Adrenal gland (tissue), 12 donors: ENCODE results near the gene SETD4. TPM values are rescaled to one million over a fixed set of nuclear protein-coding genes. Genes with fewer than 3 reads are reported as not detected.

ENCODE experiments used
- DNase-seq, 7 donors: peaks; one replicate each; pipeline ENCODE4 v3.0.0-alpha.2; 2019 to 2020
- H3K27ac ChIP-seq, 5 donors: fragments of 200-600 bp; sonication (generic) in 4 of 5; 1 replicate in 3 of 5; 2 replicates in 2 of 5; pipeline versions ENCODE4 v1.5.1 to v1.8.0; 2016 to 2020; ENCODE audit warnings: mild to moderate bottlenecking in 1 of 5
- H3K27me3 ChIP-seq: fragments of 200-600 bp; 2 replicates; pipeline ENCODE4 v1.8.0; 2021
- H3K36me3 ChIP-seq, 2 donors: fragments of 200-600 bp; replicated peaks in 1 of 2; 1 replicate in 1 of 2; 2 replicates in 1 of 2; pipeline versions ENCODE4 v1.5.1 to v1.8.0; 2018 to 2022
- H3K4me1 ChIP-seq, 2 donors: fragments of 200-600 bp; replicated peaks in 1 of 2; 1 replicate in 1 of 2; 2 replicates in 1 of 2; pipeline versions ENCODE4 v1.5.1 to v1.8.0; 2018 to 2021
- H3K4me3 ChIP-seq, 4 donors: fragments of 200-600 bp; sonication (generic) in 3 of 4; one replicate each; pipeline ENCODE4 v1.5.1; 2016 to 2018
- H3K9me3 ChIP-seq, 3 donors: fragments of 200-600 bp; sonication (generic) in 1 of 3; replicated peaks in 1 of 3; 1 replicate in 2 of 3; 2 replicates in 1 of 3; pipeline versions ENCODE4 v1.5.1 to v1.8.0; 2016 to 2021
- CTCF ChIP-seq, 6 experiments: fragments of 450-650 bp in 4 of 6; fragments of 200-600 bp in 2 of 6; sonication (generic) in 1 of 6; IDR thresholded peaks; 1 replicate in 5 of 6; 2 replicates in 1 of 6; pipeline versions ENCODE4 v1.5.1 to v1.8.0; 2016 to 2021; ENCODE audit warnings: antibody characterized with exemption in 6 of 6, mild to moderate bottlenecking in 2 of 6, moderate library complexity in 1 of 6
- POLR2A ChIP-seq, 2 donors: fragments of 450-650 bp; IDR thresholded peaks; one replicate each; pipeline ENCODE4 v1.6.1; 2017; ENCODE audit warnings: antibody characterized with exemption in 2 of 2, mild to moderate bottlenecking in 2 of 2, moderate library complexity in 1 of 2
- WGBS, 4 donors: extraction: QIAGEN DNeasy Blood & Tissue Kit in 2 of 4; methylation state at CpG; one replicate each; pipeline versions ENCODE4 v1.1.5 to v1.1.7; 2013 to 2017; 5-methylcytosine and 5-hydroxymethylcytosine counted together
- intact Hi-C, 2 donors: fragments of 100-400 bp; cut with DNase I; formaldehyde crosslinking; loops; one replicate each; pipeline versions ENCODE4 v1.14.1 to v1.15.0; 2022 to 2023
- polyA plus RNA-seq, 3 donors: library from polyadenylated mRNA; stranded (reverse); fragments of 200-250 nt in 2 of 3; fragments of 350-450 nt in 1 of 3; fragmentation: Illumina TruSeq in 1 of 3; extraction: RNeasy Lipid Tissue Mini Kit (QIAGEN cat#74804) in 1 of 3; gene quantifications; one replicate each; pipeline ENCODE4 v1.2.3, GENCODE V29; 2013 to 2014
- total RNA-seq, 9 donors: library from RNA; depleted of rRNA in 4 of 9; stranded (reverse); fragments of >200 nt in 4 of 9; fragments of 120-200 nt in 1 of 9; fragmentation: NEBNext Ultra II Directional in 1 of 9; extraction: Animal tissue kit (Norgen Biotek cat#: 25700) in 1 of 9; gene quantifications; one replicate each; pipeline versions ENCODE4 v1.1.0 to v1.2.4, GENCODE V29; 2013 to 2023
- donor health status: healthy with polysubstance abuse.
- donor health status: Bipolar disorder and iron deficiency.
- donor health status: DM: yes; HTN: yes; CAD: no.
- donor health status: DM: no; HTN: no; CAD: no.
- donor health status: DM: no; HTN: no; CAD: no.
- donor health status: DM: yes; HTN: yes; CAD: no.

The SETD4 gene
- total and polyA plus RNA-seq, 12 donors = 7.9 to 24.5 (median 16.2) TPM

GRCh38 chr21:36005018-36005417 is 55.3 kb downstream of the SETD4 start:
- Histone ChIP-seq H3K27ac (no peak overlapping the region), H3K27me3 (peaks cover 6% of the 10 kb centered on the region), H3K9me3 (no peaks in the 10 kb centered on the region), H3K4me3 (no peak overlapping the region), H3K36me3 (no peaks in the 10 kb centered on the region), H3K4me1 (no peaks in the 10 kb centered on the region)
- intact Hi-C loops = no loop called here
- no peak for DNase-seq
- WGBS, 4 donors = 76 to 87% (median 79%) methylated on average over 11 to 17 of the region's 17 CpGs
- TF ChIP-seq CTCF (IDR thresholded peaks at IDR 0.05) (no peak), POLR2A (IDR thresholded peaks at IDR 0.05) (no peak)

GRCh38 chr21:36004441-36004840 is 55.9 kb downstream of the SETD4 start:
- DNase-seq = no peak
- Histone ChIP-seq H3K4me1 (no peaks in the 10 kb centered on the region), H3K27me3 (peaks cover 6% of the 10 kb centered on the region), H3K27ac (no peak overlapping the region), H3K9me3 (no peaks in the 10 kb centered on the region), H3K4me3 (no peak overlapping the region), H3K36me3 (no peaks in the 10 kb centered on the region)
- TF ChIP-seq CTCF (IDR thresholded peaks at IDR 0.05) (no peak), POLR2A (IDR thresholded peaks at IDR 0.05) (no peak)
- 66 to 86% (median 78%) methylated on average over 5 to 8 of the region's 13 CpGs for WGBS, 4 donors
- intact Hi-C loops = no loop called here

- WGBS, 4 donors = 90 to 96% (median 92%) methylated on average over 11 of the region's 11 CpGs
- Histone ChIP-seq H3K36me3 (no peaks in the 10 kb centered on the region), H3K27ac (no peak overlapping the region), H3K27me3 (peaks cover 6% of the 10 kb centered on the region), H3K9me3 (no peaks in the 10 kb centered on the region), H3K4me1 (no peaks in the 10 kb centered on the region), H3K4me3 (no peak overlapping the region)
- intact Hi-C loops = no loop called here
- TF ChIP-seq POLR2A (IDR thresholded peaks at IDR 0.05) (no peak), CTCF (IDR thresholded peaks at IDR 0.05) (no peak)
- DNase-seq = no peak
Measured at GRCh38 chr21:36003776-36004175, 56.5 kb downstream of the SETD4 start.

GRCh38 chr21:35996217-35996616 is 64.1 kb downstream of the SETD4 start:
- TF ChIP-seq CTCF (IDR thresholded peaks at IDR 0.05) (no peak), POLR2A (IDR thresholded peaks at IDR 0.05) (no peak)
- DNase-seq = no peak
- Histone ChIP-seq H3K27ac (no peak overlapping the region), H3K9me3 (no peaks in the 10 kb centered on the region), H3K27me3 (peaks cover 8% of the 10 kb centered on the region), H3K4me1 (no peaks in the 10 kb centered on the region), H3K4me3 (no peak overlapping the region), H3K36me3 (no peaks in the 10 kb centered on the region)
- intact Hi-C loops = no loop called here
